22Rv1 (cell line): Measurements from ENCODE around the gene NLRP6.

Experiments
- CTCF ChIP-seq: fragments of 450-650 bp; IDR thresholded peaks from 2 replicates; pipeline ENCODE4 v1.5.1; 2017; ENCODE audit warnings: mild to moderate bottlenecking
- ZFX ChIP-seq: fragments of 450-650 bp; IDR thresholded peaks from 2 replicates; pipeline ENCODE4 v1.6.1; 2017; ENCODE audit warnings: antibody characterized with exemption, borderline replicate concordance

- TF ChIP-seq ZFX, result no peak
- TF ChIP-seq CTCF, result no peak
These were observed 15.2 kb downstream of the NLRP6 start for GRCh38 chr11:293271-293851.
